Natural killer cell (primary cell): Measurements from ENCODE around the gene SPTB. TPM values are rescaled to one million over a fixed set of nuclear protein-coding genes. Genes with fewer than 3 reads are reported as not detected.
A peak's percentile ranks its signal among the peaks of the same experiment; 100 is the strongest.

Experiments used
- ATAC-seq, 3 donors: fragments of 150-1000 bp in 2 of 3; fragments of 200-7000 bp in 1 of 3; cut with Tn5 transposase; 1 replicate in 1 of 3; 2 replicates in 2 of 3; pipeline ENCODE4 v1.10.0; 2021; ENCODE audit warnings: mild to moderate bottlenecking in 2 of 3, moderate library complexity in 2 of 3
- DNase-seq, 2 donors: peaks; one replicate each; pipeline versions ENCODE4 v3.0.0 to v3.0.0-alpha.2; 2013 to 2021; ENCODE audit warnings: mixed read lengths in 1 of 2
- H3K27ac ChIP-seq: one replicate; pipeline ENCODE4 v1.5.1; 2013; ENCODE audit warnings: mild to moderate bottlenecking, low read length
- H3K27me3 ChIP-seq: one replicate; pipeline ENCODE4 v1.6.1; 2013; ENCODE audit warnings: low read length; ENCODE audit not compliant: control insufficient read depth, insufficient read depth
- H3K36me3 ChIP-seq: one replicate; pipeline ENCODE4 v1.6.1; 2013; ENCODE audit warnings: low read length; ENCODE audit not compliant: control insufficient read depth, insufficient read depth
- H3K4me1 ChIP-seq: one replicate; pipeline ENCODE4 v1.6.1; 2013; ENCODE audit warnings: low read length; ENCODE audit not compliant: control insufficient read depth, insufficient read depth
- H3K4me3 ChIP-seq: one replicate; pipeline ENCODE4 v1.5.1; 2013; ENCODE audit warnings: low read length
- H3K9me3 ChIP-seq: one replicate; pipeline ENCODE4 v1.6.1; 2013; ENCODE audit warnings: low read length; ENCODE audit not compliant: control insufficient read depth, insufficient read depth
- H3K27ac Mint-ChIP-seq, 2 donors: one replicate each; pipeline ENCODE4 v1.8.0; 2022; ENCODE audit warnings: mild to moderate bottlenecking in 2 of 2, mixed read lengths in 2 of 2, moderate library complexity in 1 of 2
- H3K27me3 Mint-ChIP-seq, 2 donors: one replicate each; pipeline ENCODE4 v1.8.0; 2022; ENCODE audit warnings: low read depth in 2 of 2, mixed read lengths in 2 of 2
- H3K36me3 Mint-ChIP-seq: one replicate; pipeline ENCODE4 v1.8.0; 2022; ENCODE audit warnings: mixed read lengths
- H3K4me1 Mint-ChIP-seq, 2 donors: one replicate each; pipeline ENCODE4 v1.8.0; 2022; ENCODE audit warnings: mixed read lengths in 2 of 2
- H3K4me3 Mint-ChIP-seq: one replicate; pipeline ENCODE4 v1.8.0; 2022; ENCODE audit warnings: mild to moderate bottlenecking, moderate library complexity, mixed read lengths
- H3K9me3 Mint-ChIP-seq, 2 donors: one replicate each; pipeline ENCODE4 v1.8.0; 2022; ENCODE audit warnings: mixed read lengths in 2 of 2
- WGBS: methylation state at CpG from one replicate; pipeline ENCODE4 v1.1.7; 2013; ENCODE audit warnings: missing lambda C conversion rate; ENCODE audit not compliant: insufficient coverage; 5-methylcytosine and 5-hydroxymethylcytosine counted together
- intact Hi-C: fragments of 100-400 bp; cut with micrococcal nuclease; formaldehyde crosslinking; loops from one replicate; pipeline ENCODE4 v1.14.2; 2022
- total RNA-seq, 4 donors: library from RNA; stranded (reverse); fragments of 120-200 nt in 1 of 4; gene quantifications; one replicate each; pipeline versions ENCODE4 v1.2.3 to v1.2.4, GENCODE V29; 2013 to 2022
- TF ChIP-seq, protein P1 (sequence below): fragments of 200-600 bp; IDR thresholded peaks from one replicate; pipeline ENCODE4 v1.8.0; 2022; ENCODE audit warnings: antibody characterized with exemption

Gene SPTB
- total RNA-seq, 3 donors from 2014 or later (not counting 1 experiment from before 2014, with no cell fraction given), result 0.07 to 0.59 (median 0.13) TPM

DNA sequence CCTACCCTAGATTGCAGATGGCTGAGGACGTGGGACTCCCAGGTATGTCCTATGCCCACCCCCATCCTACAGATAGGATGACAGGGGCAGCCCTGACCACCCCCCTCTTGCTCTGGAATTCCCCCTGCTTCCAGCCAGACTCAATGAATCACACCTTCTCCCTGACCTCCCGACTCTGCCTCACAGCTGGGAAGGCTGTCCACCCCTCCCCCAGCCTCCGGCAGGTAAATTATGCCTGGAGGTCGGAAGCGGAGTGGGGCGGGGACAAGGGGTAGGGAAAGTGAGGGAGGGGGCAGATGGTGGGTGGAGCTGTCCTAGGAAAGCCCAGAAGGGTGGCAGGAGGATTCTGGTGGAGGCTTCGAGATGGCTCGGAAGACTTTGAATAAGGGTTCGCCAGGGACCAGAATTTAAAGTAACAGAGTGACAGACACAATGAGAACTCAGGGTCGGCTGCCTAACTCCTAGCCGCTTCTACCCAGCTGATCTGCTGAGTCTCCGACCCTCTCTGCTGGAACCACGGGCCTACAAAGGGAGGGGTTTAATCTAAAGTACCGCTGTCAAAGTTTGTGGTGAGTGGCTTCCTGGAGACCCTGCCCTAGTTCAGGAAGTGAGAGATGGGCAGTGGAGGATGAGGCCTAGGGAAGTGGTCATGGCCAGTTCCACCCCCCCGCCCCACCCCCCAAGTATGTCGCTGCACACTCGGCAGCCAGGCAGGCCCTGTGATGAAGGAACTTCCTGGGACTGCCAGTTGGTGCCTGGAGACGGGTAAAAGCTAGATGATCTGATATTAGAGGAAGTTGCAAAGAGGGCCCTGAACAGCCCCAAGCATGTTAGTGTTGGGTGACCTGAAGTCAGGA, 171.3 kb downstream of the SPTB start:
- peak overlapping the region; percentile 76 to 86 for H3K27ac Mint-ChIP-seq
- intact Hi-C loops, result loop anchor here (1.0 to 10.0 kb wide), 2 partner anchors 9 to 204 kb away; partner anchors contain the start of genes ZBTB1 and ZBTB25
- Histone ChIP-seq H3K27ac (peak overlapping the region; percentile 77), H3K4me3 (peak overlapping the region; percentile 19), H3K36me3 (no peaks in the 10 kb centered on the region), H3K9me3 (no peaks in the 10 kb centered on the region), H3K4me1 (peaks cover 70% of the 10 kb centered on the region), H3K27me3 (no peaks in the 10 kb centered on the region)
- DNase-seq (peak in 1 of 2 donors; percentile 57), ATAC-seq (peak; percentile 23 to 70 (median 47))
- TF ChIP-seq, protein P1, sequence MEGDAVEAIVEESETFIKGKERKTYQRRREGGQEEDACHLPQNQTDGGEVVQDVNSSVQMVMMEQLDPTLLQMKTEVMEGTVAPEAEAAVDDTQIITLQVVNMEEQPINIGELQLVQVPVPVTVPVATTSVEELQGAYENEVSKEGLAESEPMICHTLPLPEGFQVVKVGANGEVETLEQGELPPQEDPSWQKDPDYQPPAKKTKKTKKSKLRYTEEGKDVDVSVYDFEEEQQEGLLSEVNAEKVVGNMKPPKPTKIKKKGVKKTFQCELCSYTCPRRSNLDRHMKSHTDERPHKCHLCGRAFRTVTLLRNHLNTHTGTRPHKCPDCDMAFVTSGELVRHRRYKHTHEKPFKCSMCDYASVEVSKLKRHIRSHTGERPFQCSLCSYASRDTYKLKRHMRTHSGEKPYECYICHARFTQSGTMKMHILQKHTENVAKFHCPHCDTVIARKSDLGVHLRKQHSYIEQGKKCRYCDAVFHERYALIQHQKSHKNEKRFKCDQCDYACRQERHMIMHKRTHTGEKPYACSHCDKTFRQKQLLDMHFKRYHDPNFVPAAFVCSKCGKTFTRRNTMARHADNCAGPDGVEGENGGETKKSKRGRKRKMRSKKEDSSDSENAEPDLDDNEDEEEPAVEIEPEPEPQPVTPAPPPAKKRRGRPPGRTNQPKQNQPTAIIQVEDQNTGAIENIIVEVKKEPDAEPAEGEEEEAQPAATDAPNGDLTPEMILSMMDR, result no peak
- no peaks in the 10 kb centered on the region for H3K9me3 Mint-ChIP-seq
- WGBS, result 9% methylated on average over 17 of the region's 18 CpGs
- H3K27me3 Mint-ChIP-seq, result no peaks in the 10 kb centered on the region
- H3K36me3 Mint-ChIP-seq, result peaks cover 10% of the 10 kb centered on the region
- peaks cover 81 to 83% of the 10 kb centered on the region in 2 donors for H3K4me1 Mint-ChIP-seq
- peak overlapping the region; percentile 87 for H3K4me3 Mint-ChIP-seq

DNA sequence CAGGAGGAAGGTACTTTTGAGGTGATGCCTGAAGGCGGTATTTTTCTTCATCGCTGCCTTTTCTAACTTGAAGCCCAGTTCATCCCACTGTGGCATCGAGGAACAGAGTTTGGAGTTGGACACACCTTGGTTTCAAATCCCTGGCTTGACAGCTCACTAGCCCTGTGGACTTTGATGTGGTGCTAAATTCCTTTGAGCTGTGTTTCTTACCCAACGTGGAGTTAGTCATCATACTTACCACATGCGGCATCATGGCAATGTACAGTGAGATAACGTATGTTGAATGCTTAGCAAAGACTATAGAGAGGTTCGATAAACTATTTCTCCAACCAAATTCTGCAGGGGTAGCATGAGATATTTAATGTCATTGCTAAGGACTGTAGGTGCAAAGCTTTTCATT, 172.0 kb downstream of the SPTB start:
- Mint-ChIP-seq H3K27me3 (no peaks in the 10 kb centered on the region), H3K4me1 (peaks cover 81 to 83% of the 10 kb centered on the region in 2 donors), H3K27ac (peak overlapping the region; percentile 76 to 86), H3K9me3 (no peaks in the 10 kb centered on the region), H3K36me3 (peaks cover 3% of the 10 kb centered on the region), H3K4me3 (peak overlapping the region; percentile 87)
- 52% methylated on average over 6 of the region's 7 CpGs for WGBS
- ATAC-seq (peak in 2 of 3 donors; percentile 33 to 36), DNase-seq (peak in 1 of 2 donors; percentile 67)
- Histone ChIP-seq H3K4me1 (peaks cover 77% of the 10 kb centered on the region), H3K36me3 (no peaks in the 10 kb centered on the region), H3K27ac (peak overlapping the region; percentile 77), H3K9me3 (no peaks in the 10 kb centered on the region), H3K27me3 (no peaks in the 10 kb centered on the region), H3K4me3 (no peak overlapping the region)
- intact Hi-C loops, result loop anchor here (10.0 kb wide), 1 partner anchor 203 kb away; the partner anchor contains the start of genes ZBTB1 and ZBTB25
- TF ChIP-seq, protein P1, result no peak

DNA sequence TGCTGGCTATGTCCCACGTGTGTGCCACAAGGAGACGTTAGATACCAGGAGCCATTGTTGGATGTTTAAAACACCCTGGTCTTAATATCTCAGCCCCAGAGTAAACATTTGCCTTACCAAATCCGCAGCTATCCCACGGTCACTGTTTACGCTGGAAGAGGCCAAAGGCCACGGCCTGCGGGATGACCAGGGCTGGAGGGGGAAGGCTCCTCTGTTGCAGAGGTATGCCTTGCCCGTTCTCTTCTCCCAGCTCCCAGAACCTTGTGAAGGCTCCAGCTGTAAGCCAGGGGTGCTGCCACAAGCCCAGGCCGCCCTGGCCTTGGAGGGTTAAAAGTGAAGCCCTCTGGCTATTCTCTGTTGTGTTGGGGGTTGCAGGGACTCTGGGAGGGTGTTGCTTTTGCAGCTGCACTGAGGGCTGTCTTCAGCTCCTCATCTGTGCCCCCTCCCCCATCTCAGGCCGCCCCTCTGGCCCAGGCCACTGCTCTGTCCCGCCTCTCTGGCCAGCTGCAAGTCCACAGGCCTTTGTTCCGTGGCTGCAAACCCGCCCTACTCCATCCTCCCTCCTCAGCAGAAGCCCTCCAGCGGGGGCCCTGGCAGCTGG, 173.0 kb downstream of the SPTB start:
- H3K27me3 Mint-ChIP-seq, result no peaks in the 10 kb centered on the region
- Histone ChIP-seq H3K4me1 (peaks cover 81% of the 10 kb centered on the region), H3K27ac (peak overlapping the region; percentile 77), H3K36me3 (no peaks in the 10 kb centered on the region), H3K27me3 (no peaks in the 10 kb centered on the region), H3K4me3 (no peak overlapping the region), H3K9me3 (no peaks in the 10 kb centered on the region)
- TF ChIP-seq, protein P1, result no peak
- intact Hi-C loops, result loop anchor here (10.0 kb wide), 1 partner anchor 202 kb away; the partner anchor contains the start of genes ZBTB1 and ZBTB25
- ATAC-seq (no peak), DNase-seq (no peak)
- WGBS, result 81% methylated on average over 14 of the region's 14 CpGs
- peak overlapping the region; percentile 76 to 86 for H3K27ac Mint-ChIP-seq
- H3K36me3 Mint-ChIP-seq, result no peaks in the 10 kb centered on the region
- H3K9me3 Mint-ChIP-seq, result no peaks in the 10 kb centered on the region
- H3K4me3 Mint-ChIP-seq, result peak overlapping the region; percentile 87
- peaks cover 75 to 77% of the 10 kb centered on the region in 2 donors for H3K4me1 Mint-ChIP-seq
